ENCODE results near the gene COG2. TPM values are rescaled to one million over a fixed set of nuclear protein-coding genes. Genes with fewer than 3 reads are reported as not detected.
A peak's percentile ranks its signal among the peaks of the same experiment; 100 is the strongest.

Gene COG2
- total and polyA plus RNA-seq, 2 of the 13 experiments (the other 11 are each of a cell fraction or from before 2014, with no cell fraction given) = 16.8 to 36.3 TPM

DNA sequence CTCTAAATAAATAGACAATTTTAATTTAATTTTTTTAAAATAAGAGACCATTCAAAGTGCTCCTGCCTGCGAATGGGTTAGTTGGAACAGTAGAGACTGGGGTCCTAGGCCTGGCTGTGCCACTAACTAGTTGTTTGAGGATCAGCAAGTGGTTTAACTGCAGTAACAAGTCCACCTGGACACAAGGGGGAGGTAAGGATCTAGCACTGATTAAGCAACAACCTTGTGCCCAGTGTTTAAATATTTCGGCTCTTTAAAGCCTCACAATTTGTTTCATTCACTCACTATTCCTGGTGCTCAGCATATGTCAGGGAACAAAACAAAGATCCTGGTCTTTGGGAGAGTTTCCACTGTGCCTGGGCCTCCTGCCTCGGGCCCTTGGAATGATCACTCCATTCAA is 73.2 kb downstream of the COG2 start (continued):
- TF ChIP-seq, protein P1, sequence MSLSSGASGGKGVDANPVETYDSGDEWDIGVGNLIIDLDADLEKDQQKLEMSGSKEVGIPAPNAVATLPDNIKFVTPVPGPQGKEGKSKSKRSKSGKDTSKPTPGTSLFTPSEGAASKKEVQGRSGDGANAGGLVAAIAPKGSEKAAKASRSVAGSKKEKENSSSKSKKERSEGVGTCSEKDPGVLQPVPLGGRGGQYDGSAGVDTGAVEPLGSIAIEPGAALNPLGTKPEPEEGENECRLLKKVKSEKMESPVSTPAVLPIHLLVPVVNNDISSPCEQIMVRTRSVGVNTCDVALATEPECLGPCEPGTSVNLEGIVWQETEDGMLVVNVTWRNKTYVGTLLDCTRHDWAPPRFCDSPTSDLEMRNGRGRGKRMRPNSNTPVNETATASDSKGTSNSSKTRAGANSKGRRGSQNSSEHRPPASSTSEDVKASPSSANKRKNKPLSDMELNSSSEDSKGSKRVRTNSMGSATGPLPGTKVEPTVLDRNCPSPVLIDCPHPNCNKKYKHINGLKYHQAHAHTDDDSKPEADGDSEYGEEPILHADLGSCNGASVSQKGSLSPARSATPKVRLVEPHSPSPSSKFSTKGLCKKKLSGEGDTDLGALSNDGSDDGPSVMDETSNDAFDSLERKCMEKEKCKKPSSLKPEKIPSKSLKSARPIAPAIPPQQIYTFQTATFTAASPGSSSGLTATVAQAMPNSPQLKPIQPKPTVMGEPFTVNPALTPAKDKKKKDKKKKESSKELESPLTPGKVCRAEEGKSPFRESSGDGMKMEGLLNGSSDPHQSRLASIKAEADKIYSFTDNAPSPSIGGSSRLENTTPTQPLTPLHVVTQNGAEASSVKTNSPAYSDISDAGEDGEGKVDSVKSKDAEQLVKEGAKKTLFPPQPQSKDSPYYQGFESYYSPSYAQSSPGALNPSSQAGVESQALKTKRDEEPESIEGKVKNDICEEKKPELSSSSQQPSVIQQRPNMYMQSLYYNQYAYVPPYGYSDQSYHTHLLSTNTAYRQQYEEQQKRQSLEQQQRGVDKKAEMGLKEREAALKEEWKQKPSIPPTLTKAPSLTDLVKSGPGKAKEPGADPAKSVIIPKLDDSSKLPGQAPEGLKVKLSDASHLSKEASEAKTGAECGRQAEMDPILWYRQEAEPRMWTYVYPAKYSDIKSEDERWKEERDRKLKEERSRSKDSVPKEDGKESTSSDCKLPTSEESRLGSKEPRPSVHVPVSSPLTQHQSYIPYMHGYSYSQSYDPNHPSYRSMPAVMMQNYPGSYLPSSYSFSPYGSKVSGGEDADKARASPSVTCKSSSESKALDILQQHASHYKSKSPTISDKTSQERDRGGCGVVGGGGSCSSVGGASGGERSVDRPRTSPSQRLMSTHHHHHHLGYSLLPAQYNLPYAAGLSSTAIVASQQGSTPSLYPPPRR (CRISPR knock-in tag; IDR thresholded peaks at IDR 0.05; ENCODE audit: borderline replicate concordance) = no peak
- no peak for TF ChIP-seq MNT (IDR thresholded peaks at IDR 0.05)
- TF ChIP-seq ZNF850 (CRISPR knock-in tag; conservative IDR thresholded peaks at IDR 0.05) = no peak
- TF ChIP-seq RCOR2 (CRISPR knock-in tag; IDR thresholded peaks at IDR 0.05) = 0 out of 2 replicates have a peak, but pooled peaks have one; percentile 30
- TF ChIP-seq ZNF646 (CRISPR knock-in tag; IDR thresholded peaks at IDR 0.05) = no peak
- TF ChIP-seq U2AF2 (IDR thresholded peaks at IDR 0.05; ENCODE audit: low read depth, low read length) = no peak
- no peak for TF ChIP-seq HCFC1 (IDR thresholded peaks at IDR 0.05; ENCODE audit: low read depth, low read length)
- TF ChIP-seq GMEB2 (CRISPR knock-in tag; IDR thresholded peaks at IDR 0.05; ENCODE audit: low read depth) = no peak
- no peak for TF ChIP-seq NR2F2 (IDR thresholded peaks at IDR 0.05; ENCODE audit: borderline replicate concordance, low read depth)
- TF ChIP-seq MTF1 (CRISPR knock-in tag; IDR thresholded peaks at IDR 0.05) = no peak
- no peak for TF ChIP-seq CC2D1A (CRISPR knock-in tag; IDR thresholded peaks at IDR 0.05)
- TF ChIP-seq, protein P2, sequence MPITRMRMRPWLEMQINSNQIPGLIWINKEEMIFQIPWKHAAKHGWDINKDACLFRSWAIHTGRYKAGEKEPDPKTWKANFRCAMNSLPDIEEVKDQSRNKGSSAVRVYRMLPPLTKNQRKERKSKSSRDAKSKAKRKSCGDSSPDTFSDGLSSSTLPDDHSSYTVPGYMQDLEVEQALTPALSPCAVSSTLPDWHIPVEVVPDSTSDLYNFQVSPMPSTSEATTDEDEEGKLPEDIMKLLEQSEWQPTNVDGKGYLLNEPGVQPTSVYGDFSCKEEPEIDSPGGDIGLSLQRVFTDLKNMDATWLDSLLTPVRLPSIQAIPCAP (CRISPR knock-in tag; IDR thresholded peaks at IDR 0.05; ENCODE audit: low read depth) = no peak
- no peak for TF ChIP-seq CBX2 (IDR thresholded peaks at IDR 0.05; ENCODE audit: low read depth, low read length)
- no peak for TF ChIP-seq CBX2 (CRISPR knock-in tag; IDR thresholded peaks at IDR 0.05; ENCODE audit: low read depth)
- no peak for TF ChIP-seq LCORL (IDR thresholded peaks at IDR 0.05)
- peak; percentile 47; the same call in 1 of the 2 replicates for TF ChIP-seq LCORL (CRISPR knock-in tag; IDR thresholded peaks at IDR 0.05)
